HG03095 (cell line): ENCODE data around the gene C1orf50.
"Not testable (repeated sequence)": the region's sequence is repeated elsewhere in the genome, so short reads cannot be mapped to it uniquely, and the experiment has no call there.

Source experiments
- ATAC-seq: cut with Tn5 transposase; IDR thresholded peaks from one replicate; pipeline ENCODE4 v1.9.1; 2021; ENCODE audit warnings: moderate library complexity; ENCODE audit not compliant: unreplicated experiment

The C1orf50 gene

DNA sequence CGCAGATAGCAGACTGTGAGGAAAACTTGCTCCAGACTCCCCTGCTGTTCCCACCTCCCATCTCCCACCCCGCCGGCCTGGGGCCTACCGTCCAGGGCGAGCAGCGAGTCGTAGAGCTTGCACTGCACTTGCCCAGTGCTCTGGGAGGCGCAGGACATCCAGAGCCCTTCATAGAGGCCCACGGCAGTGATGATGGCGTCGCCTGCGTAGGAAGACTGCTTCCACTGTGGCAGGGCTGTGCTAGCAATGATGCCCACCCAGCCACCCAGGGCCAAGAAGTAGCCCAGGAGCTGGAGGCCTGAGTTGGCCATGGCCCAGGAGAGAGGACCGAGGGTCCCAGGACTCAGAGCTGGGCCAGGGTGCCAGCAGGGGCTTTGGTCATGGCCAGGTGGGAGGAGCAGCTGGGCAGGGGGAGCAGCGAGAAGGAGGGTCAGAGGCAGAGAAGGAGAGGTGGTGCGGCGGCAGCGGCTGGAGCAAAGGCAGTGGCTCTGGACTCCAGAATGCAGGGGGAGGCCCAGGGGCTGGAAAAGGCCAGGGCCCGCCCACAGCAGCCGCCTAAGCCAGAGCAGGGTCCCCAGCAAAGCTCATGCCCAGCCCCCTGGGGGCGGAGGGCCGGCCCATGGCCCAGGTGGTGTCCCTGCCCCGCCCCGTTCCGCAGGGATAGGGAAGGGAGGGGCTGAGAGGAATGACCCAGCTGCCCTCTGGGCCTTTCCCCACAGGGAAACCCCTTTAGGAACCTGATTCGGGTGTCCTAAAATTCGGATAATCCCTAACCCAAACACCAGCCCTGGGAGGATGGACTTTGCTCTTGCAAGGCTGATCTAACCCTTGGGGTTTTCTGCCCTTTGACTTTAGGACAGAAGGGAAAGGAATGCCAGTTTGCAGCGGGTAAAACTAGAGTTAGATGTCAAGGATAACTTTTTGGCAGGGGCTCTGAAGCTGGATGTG is 27.0 kb upstream of the C1orf50 start, which contains the start of gene CLDN19:
Gene CLDN19 (minus strand): TSS at position 484 of the 948 bp plus-strand sequence. CDS start 173 bp downstream, at position 311.
- ATAC-seq, result no peak

DNA sequence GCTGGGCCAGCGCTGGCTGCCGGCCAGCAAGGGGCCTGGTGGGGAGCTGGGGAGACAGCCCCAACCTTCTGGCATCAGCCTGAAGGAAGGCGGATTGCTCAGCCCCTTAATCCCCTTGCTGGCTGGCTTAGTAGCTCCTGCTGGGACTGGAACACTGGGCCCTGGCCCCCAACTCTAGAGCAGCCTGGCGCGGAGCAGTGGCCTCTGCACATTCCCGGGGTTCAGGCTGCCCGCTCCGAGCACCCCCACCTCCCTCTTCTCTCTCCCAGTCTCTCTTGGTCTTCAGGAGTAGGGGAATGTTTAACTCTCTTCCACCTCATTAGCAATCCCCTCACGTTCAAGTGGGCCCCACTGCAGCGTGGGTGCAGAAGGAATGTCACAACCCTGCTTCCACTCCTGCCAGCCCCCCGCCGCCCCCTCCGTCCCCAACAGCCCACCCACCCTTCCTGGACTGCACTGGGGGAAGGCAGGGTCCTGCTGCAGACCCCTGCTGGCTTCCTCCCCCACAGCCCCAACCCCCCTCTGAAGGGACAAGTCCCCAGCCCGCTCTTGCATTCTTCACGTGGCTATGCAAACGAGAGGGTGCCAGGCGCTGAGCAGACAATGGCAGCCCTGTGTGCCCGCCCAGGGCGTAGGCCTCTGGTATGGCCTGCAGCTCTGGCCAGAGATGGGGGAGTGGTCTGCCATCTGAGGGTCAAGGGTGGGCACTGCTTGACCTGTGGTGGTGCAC is 26.0 kb upstream of the C1orf50 start:
- no peak for ATAC-seq

DNA sequence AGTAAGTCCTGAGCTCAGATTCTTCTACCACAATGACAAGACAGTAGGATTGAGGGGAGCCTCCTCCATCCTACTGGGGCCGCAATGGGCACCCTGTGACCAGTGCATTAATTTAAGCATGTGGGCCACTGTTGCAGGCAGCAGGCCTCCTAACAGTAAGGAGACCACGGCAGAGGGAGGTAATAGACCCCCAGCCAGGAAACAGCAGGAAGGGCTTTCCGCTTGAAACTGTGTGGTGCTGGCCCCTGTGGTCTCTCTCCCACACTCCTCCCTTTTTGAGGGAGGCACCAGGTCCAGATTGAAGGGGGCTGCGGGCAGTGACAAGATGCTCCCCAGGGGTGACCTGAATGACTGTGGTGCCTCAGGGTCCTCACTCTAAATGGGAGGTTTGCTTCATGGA is 25.3 kb upstream of the C1orf50 start:
- no peak for ATAC-seq

- ATAC-seq, result no peak
These were observed 24.9 kb upstream of the C1orf50 start for GRCh38 chr1:42742141-42742540.

GRCh38 chr1:42742617-42743316 is 24.3 kb upstream of the C1orf50 start:
- ATAC-seq, result no peak

GRCh38 chr1:42743317-42744147 is 23.5 kb upstream of the C1orf50 start:
- no peak for ATAC-seq

DNA sequence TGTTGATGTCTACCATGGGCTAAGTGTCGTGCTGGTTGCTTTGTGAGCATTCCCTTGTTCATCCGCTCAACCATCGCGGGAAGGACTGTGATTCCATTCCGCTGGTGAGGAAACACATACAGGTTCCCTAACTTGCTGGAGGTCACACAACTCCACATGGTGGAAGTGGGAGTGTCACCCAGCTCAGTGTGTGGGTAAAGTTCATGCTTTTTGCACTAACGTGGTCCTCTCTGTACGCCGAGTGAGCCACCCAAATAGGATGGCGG is 23.0 kb upstream of the C1orf50 start:
- no peak for ATAC-seq

GRCh38 chr1:42745851-42746250 is 21.2 kb upstream of the C1orf50 start:
- ATAC-seq, result no peak

DNA sequence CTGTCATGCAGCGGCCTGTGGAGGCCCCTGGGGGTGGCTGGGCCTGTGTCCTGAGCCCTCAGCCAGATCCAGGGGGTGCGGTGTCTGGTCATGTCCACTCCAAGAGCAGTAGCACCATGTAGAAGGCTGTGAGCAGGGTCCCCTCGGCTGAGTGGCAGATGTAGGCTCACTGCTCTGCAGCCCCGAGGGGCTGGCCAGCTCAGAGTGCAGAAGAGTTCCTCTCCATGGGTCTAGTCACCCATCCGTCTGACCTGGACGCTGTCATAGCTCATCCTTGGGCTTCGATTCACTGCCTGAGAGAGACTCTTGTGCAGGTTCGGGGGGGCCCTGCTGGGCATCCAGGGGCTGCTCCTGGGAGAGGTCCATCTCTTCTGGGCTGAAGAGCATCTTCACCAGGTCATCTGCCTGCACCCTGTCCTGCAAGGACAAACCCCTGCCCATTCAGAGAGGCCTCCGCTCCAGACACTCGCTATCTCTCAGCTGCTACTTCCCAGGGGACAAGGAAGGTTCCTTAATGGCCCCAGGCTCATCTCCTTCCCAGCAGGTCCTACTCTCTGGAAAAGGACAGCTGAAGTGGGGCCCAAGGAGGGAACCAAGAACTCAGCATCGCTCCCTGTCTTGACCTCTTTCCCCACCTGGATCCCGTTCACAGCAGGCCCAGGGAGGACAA is 20.5 kb upstream of the C1orf50 start:
- no peak for ATAC-seq

GRCh38 chr1:42747125-42747524 is 19.9 kb upstream of the C1orf50 start:
- no peak for ATAC-seq

DNA sequence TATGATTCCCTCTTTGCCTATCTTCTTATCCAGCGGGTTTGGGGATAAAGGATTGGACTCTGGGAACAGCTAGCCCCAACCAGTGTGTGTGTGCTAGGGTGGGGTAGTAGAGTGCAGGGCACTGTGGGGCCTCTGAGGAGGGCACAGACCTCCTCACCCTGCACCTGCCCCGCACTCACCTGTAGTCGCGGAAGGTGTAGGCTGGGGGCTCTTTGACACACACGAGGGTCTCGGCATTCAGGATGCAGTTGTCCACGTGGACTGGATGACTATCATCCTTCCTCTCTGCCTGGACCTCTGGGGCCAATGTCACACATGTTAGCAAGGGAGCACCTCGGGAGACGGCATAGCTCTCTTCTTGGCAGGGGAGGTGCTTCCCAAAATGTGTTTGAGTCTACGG is 19.0 kb upstream of the C1orf50 start:
- no peak for ATAC-seq

DNA sequence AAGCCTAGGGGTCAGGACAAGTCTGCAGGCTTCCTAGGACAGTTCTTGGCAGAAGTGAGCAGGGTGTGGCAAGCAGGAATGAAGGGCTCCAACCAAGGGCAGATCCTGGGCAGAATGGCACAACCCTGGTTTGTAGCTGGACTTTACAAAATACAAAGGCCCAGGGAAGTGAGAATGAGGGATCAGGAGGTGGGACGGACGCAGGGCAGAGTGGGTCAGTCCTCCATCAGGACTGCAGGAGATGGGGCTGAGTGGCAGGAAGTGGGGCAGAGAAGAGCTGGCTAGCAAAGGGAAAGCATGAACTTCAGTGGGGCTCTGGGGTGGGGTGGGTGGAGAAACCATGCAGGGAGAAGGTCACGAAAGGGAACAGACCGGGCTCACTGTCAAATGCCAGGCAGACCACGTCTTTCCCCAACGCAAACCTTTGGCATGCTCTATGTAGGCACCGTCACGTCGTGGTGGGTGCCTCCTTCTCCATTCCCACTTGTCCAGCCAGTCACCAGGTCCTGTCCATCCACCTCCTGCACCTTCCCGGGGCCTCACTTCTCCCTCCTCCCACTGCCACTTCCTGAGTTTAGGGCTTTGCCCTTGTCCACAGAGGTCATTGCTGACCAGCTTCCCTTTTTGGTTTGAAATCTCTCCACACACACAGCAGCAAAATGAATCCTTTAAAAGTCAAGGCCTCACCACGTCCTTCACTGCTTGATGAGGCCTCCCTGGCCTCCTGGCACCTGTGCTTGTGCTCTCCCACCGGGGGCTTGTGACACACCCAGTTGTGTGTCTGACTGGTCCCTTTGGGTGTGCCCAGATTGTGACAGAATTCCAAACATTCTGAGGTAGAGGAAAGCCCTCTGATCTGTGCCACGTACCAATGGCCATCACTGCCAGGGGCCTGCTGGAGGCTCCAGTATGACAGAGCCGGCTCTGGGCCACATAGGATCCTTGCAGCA is 18.3 kb upstream of the C1orf50 start:
- no peak for ATAC-seq

- no peak for ATAC-seq
These were observed 17.0 kb upstream of the C1orf50 start for GRCh38 chr1:42750041-42750440.

- ATAC-seq, result not testable (repeated sequence)
These were observed 15.5 kb upstream of the C1orf50 start for GRCh38 chr1:42751511-42752070.

- ATAC-seq, result no peak
These were observed 14.8 kb upstream of the C1orf50 start for GRCh38 chr1:42752284-42752683.

DNA sequence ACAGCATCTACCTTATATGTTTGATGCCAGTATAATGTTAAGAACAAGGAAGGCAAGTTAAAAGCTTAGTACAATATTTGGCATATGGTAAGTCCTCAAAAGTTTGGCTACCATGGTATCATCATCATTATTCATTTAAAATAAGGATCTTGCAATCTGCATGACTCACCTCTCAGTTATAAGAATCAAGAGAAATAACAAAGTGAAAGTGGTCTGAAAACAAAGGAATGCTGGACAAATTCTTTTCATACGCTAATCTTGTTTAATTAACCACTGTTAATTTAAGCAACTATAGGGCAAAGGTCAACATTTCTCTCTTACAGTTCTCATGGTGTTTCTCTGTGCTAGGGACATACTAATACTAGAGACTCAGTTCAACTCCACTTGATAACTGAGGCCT is 14.0 kb upstream of the C1orf50 start:
- ATAC-seq, result no peak

DNA sequence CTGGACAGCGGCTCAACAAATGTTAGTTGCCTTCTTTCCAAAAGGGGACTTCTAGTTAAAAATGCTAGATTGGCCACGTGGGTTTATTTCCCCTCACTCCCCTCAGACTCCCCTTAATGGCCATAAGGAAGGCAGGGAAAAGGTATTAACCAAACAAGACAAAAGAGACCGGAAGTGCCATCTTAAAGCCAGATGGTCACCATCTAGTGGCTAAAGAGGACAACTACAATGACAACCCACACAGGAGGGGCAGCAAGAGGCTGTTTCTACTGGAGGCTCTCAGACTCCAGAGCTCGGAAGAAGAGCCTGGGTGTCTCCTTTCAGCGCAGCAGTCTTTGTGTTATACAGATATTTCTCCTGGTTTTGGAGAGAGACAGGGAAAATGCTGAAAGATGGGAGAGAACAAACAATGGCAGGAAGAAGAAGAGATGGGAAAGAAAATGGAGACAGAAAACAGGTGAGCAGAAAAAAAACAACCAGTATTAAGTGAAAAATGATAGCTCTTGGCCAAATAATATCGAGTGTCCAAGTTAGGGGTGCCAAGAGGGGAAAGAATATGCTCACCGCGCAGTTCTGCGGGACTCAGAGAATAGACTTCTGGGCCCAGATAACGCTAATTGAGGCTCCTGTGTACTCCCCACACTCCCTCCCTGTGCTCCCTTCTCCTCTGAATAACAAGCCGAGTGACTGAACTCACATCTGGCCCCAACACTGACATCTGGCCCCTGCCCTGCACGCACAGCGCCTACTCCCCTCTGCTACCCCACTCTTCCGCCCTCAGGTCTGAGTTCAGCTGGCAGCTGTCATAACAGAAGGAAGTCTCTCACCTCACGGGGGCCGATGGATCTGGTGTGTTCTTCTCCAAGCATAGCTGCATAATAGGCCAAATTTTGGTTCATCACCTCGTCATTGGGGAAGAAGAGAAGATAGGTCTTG is 9.8 kb upstream of the C1orf50 start:
- no peak for ATAC-seq

- ATAC-seq, result no peak
These were observed 9.2 kb upstream of the C1orf50 start for GRCh38 chr1:42757892-42758275.
